Naive thymus-derived CD8-positive, alpha-beta T cell (primary cell): ENCODE results near the gene CDH4. TPM values are rescaled to one million over a fixed set of nuclear protein-coding genes. Genes with fewer than 3 reads are reported as not detected.

Experiments used
- ATAC-seq, 2 donors: fragments of 150-1000 bp; cut with Tn5 transposase in 1 of 2; sonication (Bioruptor Pico), chemical (Tn5 transposase) in 1 of 2; 1 replicate in 1 of 2; 2 replicates in 1 of 2; pipeline ENCODE4 v1.10.0; 2021; ENCODE audit warnings: mild to moderate bottlenecking in 2 of 2, moderate library complexity in 2 of 2
- POLR2A ChIA-PET: fragments of 350-600 bp; sonication (Branson Sonifier 250); formaldehyde crosslinking; loops from one replicate; lab custom pipeline; 2021; ENCODE audit warnings: antibody characterized with exemption; lab: Charles Lee
- DNase-seq, 10 donors: peaks; one replicate each; pipeline versions ENCODE4 v3.0.0 to v3.0.0-alpha.2; 2020 to 2022
- H3K27ac Mint-ChIP-seq, 10 donors: one replicate each; pipeline ENCODE4 v1.8.0; 2020 to 2022; ENCODE audit warnings: mild to moderate bottlenecking in 10 of 10, mixed read lengths in 10 of 10, moderate library complexity in 4 of 10, inconsistent platforms in 1 of 10
- H3K27me3 Mint-ChIP-seq, 5 donors: one replicate each; pipeline ENCODE4 v1.8.0; 2021 to 2022; ENCODE audit warnings: mixed read lengths in 5 of 5
- H3K36me3 Mint-ChIP-seq, 3 donors: one replicate each; pipeline ENCODE4 v1.8.0; 2020 to 2022; ENCODE audit warnings: mixed read lengths in 3 of 3, mild to moderate bottlenecking in 2 of 3, inconsistent platforms in 1 of 3
- H3K4me1 Mint-ChIP-seq, 4 donors: one replicate each; pipeline ENCODE4 v1.8.0; 2021 to 2022; ENCODE audit warnings: mixed read lengths in 4 of 4
- H3K4me3 Mint-ChIP-seq, 10 donors: one replicate each; pipeline ENCODE4 v1.8.0; 2020 to 2022; ENCODE audit warnings: mild to moderate bottlenecking in 10 of 10, mixed read lengths in 10 of 10, moderate library complexity in 6 of 10, inconsistent platforms in 1 of 10
- H3K9me3 Mint-ChIP-seq, 9 donors: one replicate each; pipeline ENCODE4 v1.8.0; 2020 to 2022; ENCODE audit warnings: mixed read lengths in 9 of 9, mild to moderate bottlenecking in 3 of 9, inconsistent platforms in 1 of 9, moderate library complexity in 1 of 9
- polyA plus RNA-seq, 3 donors: library from polyadenylated mRNA; unstranded; fragments of 300-500 nt; fragmentation: Illumina TruSeq; gene quantifications; one replicate each; pipeline ENCODE4 v1.2.3, GENCODE V29; 2021
- total RNA-seq, 8 experiments: library from RNA in 2 of 8; stranded (reverse) in 2 of 8; gene quantifications; one replicate each; pipeline ENCODE4 v1.2.3 and lab custom pipeline; 2021 to 2026

Gene CDH4
- total and polyA plus RNA-seq, 5 experiments from 2014 or later = 0.07 to 0.44 (median 0.15) TPM; not detected in 1

- POLR2A ChIA-PET = no interaction called here
- Mint-ChIP-seq H3K27ac (no peak overlapping the region), H3K4me3 (no peak overlapping the region), H3K9me3 (no peaks in the 10 kb centered on the region), H3K27me3 (peaks cover 0 to 25% (median 2%) of the 10 kb centered on the region in 5 donors), H3K4me1 (no peaks in the 10 kb centered on the region), H3K36me3 (peaks cover 0 to 2% (median 0%) of the 10 kb centered on the region in 3 donors)
- ATAC-seq = no peak
- no peak for DNase-seq
These were observed 511.8 kb downstream of the CDH4 start for GRCh38 chr20:61763740-61764400.

- H3K36me3 Mint-ChIP-seq = peaks cover 0 to 2% (median 0%) of the 10 kb centered on the region in 3 donors
- POLR2A ChIA-PET = no interaction called here
- no peak for DNase-seq
- ATAC-seq = no peak
- no peaks in the 10 kb centered on the region for H3K4me1 Mint-ChIP-seq
- H3K27ac Mint-ChIP-seq = no peak overlapping the region
- no peaks in the 10 kb centered on the region for H3K9me3 Mint-ChIP-seq
- H3K27me3 Mint-ChIP-seq = peaks cover 0 to 25% (median 2%) of the 10 kb centered on the region in 5 donors
- no peak overlapping the region for H3K4me3 Mint-ChIP-seq
These were observed 512.5 kb downstream of the CDH4 start for GRCh38 chr20:61764471-61765025.

GRCh38 chr20:61765081-61765870 is 513.2 kb downstream of the CDH4 start:
- Mint-ChIP-seq H3K9me3 (no peaks in the 10 kb centered on the region), H3K27ac (no peak overlapping the region), H3K36me3 (peaks cover 0 to 2% (median 0%) of the 10 kb centered on the region in 3 donors), H3K27me3 (peaks cover 0 to 25% (median 2%) of the 10 kb centered on the region in 5 donors), H3K4me1 (no peaks in the 10 kb centered on the region), H3K4me3 (no peak overlapping the region)
- DNase-seq = no peak
- POLR2A ChIA-PET = no interaction called here
- ATAC-seq = no peak

DNA sequence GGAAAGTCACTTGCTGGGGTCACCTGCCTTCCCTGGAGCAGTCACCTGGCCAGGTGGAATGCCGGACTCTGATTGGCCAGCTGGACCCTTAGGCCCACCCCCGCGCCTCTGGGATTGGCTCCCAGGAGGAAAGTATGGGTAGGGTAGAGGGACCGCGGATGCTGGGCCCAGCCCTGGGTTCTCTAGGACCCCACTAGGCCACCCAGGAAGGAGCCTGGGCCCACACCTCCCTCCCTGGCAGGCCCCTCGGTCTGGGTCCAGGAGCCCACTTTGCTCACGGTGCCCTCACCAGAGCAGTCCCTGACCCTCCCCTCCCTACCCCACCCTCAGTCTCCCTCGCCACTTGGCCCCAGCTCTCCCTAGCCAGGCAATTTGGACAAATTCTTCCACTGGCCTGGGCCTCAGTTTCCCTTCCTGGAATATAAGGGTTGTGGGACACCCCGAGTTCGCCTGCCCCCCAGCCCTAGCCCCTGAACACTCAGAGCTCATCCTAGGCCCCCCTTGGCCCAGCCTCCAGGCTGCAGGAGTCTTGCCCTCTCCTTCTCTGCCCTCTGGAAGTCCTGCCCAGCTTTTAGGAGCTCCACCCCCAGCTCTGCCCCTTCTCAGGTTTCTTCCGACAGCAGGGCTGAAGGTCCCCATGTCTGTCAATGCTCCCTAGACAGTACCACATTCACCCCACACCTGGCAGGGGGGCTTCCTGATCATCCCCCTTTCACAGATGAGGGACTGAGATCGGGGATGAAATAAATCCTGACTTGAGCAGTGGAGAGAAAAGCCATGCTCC is 514.0 kb downstream of the CDH4 start:
- no peak for ATAC-seq
- Mint-ChIP-seq H3K9me3 (no peaks in the 10 kb centered on the region), H3K36me3 (peaks cover 0 to 2% (median 0%) of the 10 kb centered on the region in 3 donors), H3K4me1 (no peaks in the 10 kb centered on the region), H3K27ac (peak overlapping the region in 2 of 10 donors; percentile 21 to 42), H3K4me3 (no peak overlapping the region), H3K27me3 (peaks cover 0 to 25% (median 2%) of the 10 kb centered on the region in 5 donors)
- DNase-seq = no peak
- POLR2A ChIA-PET = no interaction called here

DNA sequence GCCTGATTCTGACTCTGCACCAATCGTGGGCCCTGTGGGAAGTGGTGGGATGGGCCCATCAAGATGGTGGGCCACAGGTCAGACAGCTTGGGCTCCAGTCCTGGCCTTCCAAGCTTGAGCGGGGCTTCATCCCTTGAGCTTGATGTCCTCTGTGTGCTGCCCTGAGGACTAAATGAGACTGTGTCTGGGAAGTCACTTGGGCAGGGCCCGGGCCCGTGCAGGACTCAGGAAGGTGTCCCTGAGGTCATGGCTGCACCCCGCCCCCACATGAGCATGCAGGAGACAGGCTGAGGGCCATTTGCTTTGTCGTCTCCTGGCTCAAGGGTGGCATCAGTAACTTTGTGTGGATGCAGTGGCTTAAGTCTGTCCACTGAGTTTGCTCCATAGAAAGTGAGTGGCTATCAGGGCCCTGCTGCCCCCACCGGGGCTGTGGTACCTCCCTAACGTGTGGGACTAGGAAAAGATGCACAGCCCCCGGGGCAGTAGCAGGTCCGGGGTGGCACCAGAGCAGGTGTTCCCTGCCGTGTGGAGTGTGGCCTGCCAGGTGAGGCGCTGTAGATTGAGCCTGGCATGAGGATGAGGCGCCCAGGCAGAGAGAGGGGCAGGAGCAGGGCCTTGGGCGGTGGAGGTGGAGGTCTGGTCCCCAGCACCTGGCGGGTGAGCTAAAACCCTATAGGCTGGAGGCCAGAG is 515.0 kb downstream of the CDH4 start:
- Mint-ChIP-seq H3K4me3 (no peak overlapping the region), H3K4me1 (no peaks in the 10 kb centered on the region), H3K27ac (no peak overlapping the region), H3K27me3 (peaks cover 0 to 25% (median 2%) of the 10 kb centered on the region in 5 donors), H3K9me3 (no peaks in the 10 kb centered on the region), H3K36me3 (peaks cover 0 to 2% (median 0%) of the 10 kb centered on the region in 3 donors)
- DNase-seq = no peak
- POLR2A ChIA-PET = no interaction called here
- no peak for ATAC-seq

GRCh38 chr20:61767761-61768494 is 515.9 kb downstream of the CDH4 start:
- Mint-ChIP-seq H3K4me1 (no peaks in the 10 kb centered on the region), H3K9me3 (no peaks in the 10 kb centered on the region), H3K27ac (no peak overlapping the region), H3K4me3 (no peak overlapping the region), H3K36me3 (peaks cover 0 to 2% (median 0%) of the 10 kb centered on the region in 3 donors), H3K27me3 (peaks cover 0 to 25% (median 2%) of the 10 kb centered on the region in 5 donors)
- ATAC-seq (no peak), DNase-seq (no peak)
- POLR2A ChIA-PET = no interaction called here

DNA sequence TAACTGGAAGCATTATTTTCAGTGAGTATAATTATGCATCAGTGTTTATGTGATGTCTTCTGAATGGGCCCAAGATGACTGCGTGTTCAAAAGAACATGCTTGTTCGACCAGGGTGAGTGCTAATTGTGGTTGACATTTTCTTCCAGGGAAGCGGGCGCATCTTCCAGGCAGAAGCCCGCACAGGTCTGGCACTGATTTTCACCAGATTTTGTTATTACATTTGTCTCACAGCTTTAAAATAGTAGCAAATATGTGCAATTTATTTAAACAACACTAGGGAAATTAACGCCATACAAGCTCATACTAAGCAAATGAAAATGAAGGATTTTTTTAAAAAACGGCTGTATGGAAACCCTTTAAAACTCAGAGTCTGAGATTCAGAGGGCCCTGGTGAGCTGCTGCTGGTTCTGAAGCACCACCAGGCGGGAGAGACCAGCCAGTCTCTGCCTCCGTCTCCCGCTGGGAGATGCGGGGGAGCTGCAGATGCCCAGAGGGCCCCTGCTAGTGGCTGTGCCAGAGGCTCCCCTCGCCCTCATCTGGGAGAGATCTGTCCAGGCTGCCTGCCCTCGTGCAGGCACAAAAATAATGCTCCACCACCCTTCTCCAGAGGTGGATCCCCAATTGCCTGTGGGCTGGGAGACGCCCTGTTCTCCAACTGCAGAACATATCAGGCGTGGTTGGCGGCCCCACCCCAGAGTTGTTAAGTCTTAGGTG is 516.7 kb downstream of the CDH4 start:
- H3K27me3 Mint-ChIP-seq = peaks cover 0 to 25% (median 2%) of the 10 kb centered on the region in 5 donors
- H3K9me3 Mint-ChIP-seq = no peaks in the 10 kb centered on the region
- H3K4me1 Mint-ChIP-seq = no peaks in the 10 kb centered on the region
- no peak for ATAC-seq
- H3K4me3 Mint-ChIP-seq = no peak overlapping the region
- no peak for DNase-seq
- peaks cover 0 to 2% (median 0%) of the 10 kb centered on the region in 3 donors for H3K36me3 Mint-ChIP-seq
- H3K27ac Mint-ChIP-seq = no peak overlapping the region
- POLR2A ChIA-PET = no interaction called here

DNA sequence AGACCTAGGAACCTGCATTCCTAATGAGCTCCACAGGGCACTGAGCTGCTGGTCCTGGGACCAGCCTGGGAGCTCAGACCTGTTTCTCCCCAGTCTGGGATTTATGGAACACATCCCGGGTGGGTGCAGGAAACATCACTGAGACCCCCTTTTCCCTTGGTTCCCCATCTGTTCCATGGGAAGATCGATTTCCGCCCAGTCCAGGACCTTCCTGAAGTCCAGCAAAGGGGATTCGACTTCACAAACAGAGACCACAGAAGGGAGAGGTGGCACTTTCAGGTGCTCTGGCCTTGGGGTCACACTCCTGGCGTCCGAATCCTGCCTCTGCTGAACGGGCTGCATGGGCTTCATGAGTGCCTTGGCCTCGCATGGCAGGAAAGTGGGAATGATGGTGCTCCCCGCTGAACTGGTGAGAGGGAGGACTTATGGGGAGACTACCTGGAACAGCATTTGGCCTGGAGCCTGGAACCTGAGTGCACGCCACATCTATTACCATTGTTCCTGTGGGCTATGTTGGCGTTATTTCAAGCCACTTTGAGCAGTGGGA is 517.3 kb downstream of the CDH4 start:
- H3K9me3 Mint-ChIP-seq = no peaks in the 10 kb centered on the region
- POLR2A ChIA-PET = no interaction called here
- DNase-seq (no peak), ATAC-seq (no peak)
- H3K27me3 Mint-ChIP-seq = peaks cover 0 to 22% (median 2%) of the 10 kb centered on the region in 5 donors
- no peaks in the 10 kb centered on the region for H3K4me1 Mint-ChIP-seq
- peaks cover 0 to 2% (median 0%) of the 10 kb centered on the region in 3 donors for H3K36me3 Mint-ChIP-seq
- H3K4me3 Mint-ChIP-seq = no peak overlapping the region
- no peak overlapping the region for H3K27ac Mint-ChIP-seq

DNA sequence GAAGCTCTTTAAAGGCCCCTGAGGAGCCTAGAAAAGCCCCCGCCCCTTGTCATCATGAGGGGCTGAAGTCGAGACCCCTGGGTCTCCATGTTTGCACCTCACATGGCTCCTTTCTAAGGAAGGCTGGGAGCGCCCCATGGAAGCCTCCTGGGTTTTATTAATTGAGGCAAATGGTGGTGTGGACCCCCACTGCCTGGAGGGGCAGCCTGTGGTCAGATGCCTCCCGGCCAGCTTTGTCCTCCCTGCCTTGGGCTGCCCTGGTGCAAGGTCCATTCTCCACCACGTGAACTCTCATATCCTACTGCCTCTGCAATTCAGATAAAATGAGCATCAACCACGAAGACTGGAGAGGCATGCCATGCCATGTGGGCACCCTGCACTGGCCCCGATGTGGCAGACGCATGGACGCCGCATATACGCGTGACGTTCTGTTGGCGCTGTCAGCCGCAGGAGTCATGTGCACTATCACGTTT is 518.1 kb downstream of the CDH4 start:
- H3K27ac Mint-ChIP-seq = no peak overlapping the region
- H3K4me1 Mint-ChIP-seq = no peaks in the 10 kb centered on the region
- no peak for ATAC-seq
- no peak overlapping the region for H3K4me3 Mint-ChIP-seq
- peaks cover 0 to 21% (median 2%) of the 10 kb centered on the region in 5 donors for H3K27me3 Mint-ChIP-seq
- DNase-seq = no peak
- POLR2A ChIA-PET = no interaction called here
- H3K9me3 Mint-ChIP-seq = no peaks in the 10 kb centered on the region
- peaks cover 0 to 2% (median 0%) of the 10 kb centered on the region in 3 donors for H3K36me3 Mint-ChIP-seq

DNA sequence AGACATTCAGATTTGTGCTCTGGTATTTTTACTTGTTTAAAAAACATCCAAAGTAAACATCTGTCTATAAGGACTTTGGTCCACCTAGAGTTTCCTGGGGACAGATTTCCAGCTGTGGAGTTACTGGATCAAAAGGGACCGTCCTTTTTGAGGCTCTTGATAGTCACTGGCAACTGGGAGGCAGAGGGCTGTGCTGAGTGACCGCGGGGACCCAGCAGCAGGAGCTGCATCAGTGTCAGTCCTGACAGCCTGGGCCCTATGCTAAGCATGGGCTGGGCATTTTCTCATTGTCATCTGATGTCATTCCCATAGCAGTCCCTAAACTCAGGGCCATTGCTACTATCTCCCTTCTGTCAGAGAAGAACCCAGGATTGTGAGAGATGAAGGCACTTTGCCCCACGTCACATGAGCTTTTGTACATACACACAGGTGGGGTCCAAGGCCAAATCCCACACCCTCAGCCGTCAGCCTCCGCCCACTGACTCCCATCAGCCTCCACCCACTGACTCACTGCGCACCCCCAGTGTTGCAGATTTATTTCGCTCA is 519.8 kb downstream of the CDH4 start:
- H3K4me3 Mint-ChIP-seq = no peak overlapping the region

More for the DNA sequence above, 519.8 kb downstream of the CDH4 start:
- no peak overlapping the region for H3K27ac Mint-ChIP-seq
- ATAC-seq (no peak), DNase-seq (no peak)
- H3K4me1 Mint-ChIP-seq = no peaks in the 10 kb centered on the region
- peaks cover 0 to 17% (median 2%) of the 10 kb centered on the region in 5 donors for H3K27me3 Mint-ChIP-seq
- POLR2A ChIA-PET = no interaction called here
- H3K9me3 Mint-ChIP-seq = no peaks in the 10 kb centered on the region
- peaks cover 0 to 2% (median 0%) of the 10 kb centered on the region in 3 donors for H3K36me3 Mint-ChIP-seq
